ENCODE data around the gene RETREG2.

RETREG2 gene

DNA sequence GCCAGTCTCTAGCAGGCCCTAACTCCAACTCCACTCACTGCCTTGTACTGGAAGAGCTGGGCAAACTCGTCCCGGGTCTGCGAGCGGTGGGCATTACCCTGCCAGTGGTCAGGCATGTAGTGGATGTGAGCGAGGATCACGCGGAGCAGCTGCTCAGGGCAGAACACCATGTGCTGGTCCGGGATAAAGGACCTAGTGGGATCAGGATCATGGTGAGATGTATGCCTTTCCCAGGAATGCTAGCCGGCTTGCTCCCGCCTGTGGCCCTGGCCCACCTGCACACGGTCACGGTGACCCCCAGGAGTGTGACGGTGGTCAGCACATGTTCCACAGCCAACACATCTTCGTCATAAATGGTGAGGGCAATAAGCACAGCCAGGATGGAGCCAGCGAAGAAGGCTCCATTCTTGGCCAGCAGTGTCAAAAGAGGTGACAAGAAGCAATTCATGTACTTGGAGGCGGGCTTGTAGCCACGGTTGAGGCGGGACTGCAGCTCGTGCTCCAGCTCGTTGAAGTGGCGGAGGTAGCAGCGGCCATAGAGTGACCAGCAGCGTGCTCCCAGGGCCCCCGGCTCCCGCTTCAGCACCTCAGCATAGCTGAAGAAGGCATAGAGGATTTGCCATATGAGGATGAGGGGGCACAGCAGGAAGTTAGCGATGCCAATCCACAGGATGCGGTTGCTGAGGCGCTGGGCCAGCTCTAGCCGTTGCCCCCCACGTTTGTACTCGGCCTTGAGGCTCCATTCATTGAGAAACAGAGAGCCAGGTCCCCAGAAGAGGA is 45.9 kb downstream of the RETREG2 start:
- no peak overlapping the region for H3K4me3 Mint-ChIP-seq
- ATAC-seq, result no peak
- H3K27me3 Mint-ChIP-seq, result no peaks in the 10 kb centered on the region
- peaks cover 39% of the 10 kb centered on the region for H3K36me3 Mint-ChIP-seq (ENCODE audit: low read depth)
- no peak overlapping the region for H3K27ac Mint-ChIP-seq
- H3K4me1 Mint-ChIP-seq, result peaks cover 19% of the 10 kb centered on the region
- no peaks in the 10 kb centered on the region for H3K9me3 Mint-ChIP-seq
- DNase-seq, result no peak

DNA sequence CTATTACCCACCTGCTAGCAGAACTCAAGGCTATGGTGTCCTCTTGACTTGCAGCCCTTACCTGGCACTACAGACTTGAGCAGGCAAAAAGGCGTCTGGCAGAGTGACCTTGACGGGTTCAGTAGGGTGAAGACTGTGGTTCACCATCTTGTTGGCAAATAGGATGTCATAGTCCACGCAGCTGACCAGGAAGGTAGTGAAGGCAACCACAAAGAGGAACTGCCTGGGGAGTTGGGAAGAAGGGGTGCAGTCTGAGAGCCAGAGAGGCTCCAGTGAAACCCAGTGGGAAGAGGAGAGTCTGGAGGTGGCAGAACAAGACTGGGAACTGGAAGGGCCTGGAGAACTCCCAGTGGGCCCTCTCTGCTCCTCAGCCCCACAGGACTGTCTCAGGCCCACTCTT is 47.3 kb downstream of the RETREG2 start:
- DNase-seq, result no peak
- H3K4me1 Mint-ChIP-seq, result peaks cover 19% of the 10 kb centered on the region
- no peak overlapping the region for H3K27ac Mint-ChIP-seq
- H3K27me3 Mint-ChIP-seq, result no peaks in the 10 kb centered on the region
- peaks cover 39% of the 10 kb centered on the region for H3K36me3 Mint-ChIP-seq (ENCODE audit: low read depth)
- no peak for ATAC-seq
- no peaks in the 10 kb centered on the region for H3K9me3 Mint-ChIP-seq
- no peak overlapping the region for H3K4me3 Mint-ChIP-seq

DNA sequence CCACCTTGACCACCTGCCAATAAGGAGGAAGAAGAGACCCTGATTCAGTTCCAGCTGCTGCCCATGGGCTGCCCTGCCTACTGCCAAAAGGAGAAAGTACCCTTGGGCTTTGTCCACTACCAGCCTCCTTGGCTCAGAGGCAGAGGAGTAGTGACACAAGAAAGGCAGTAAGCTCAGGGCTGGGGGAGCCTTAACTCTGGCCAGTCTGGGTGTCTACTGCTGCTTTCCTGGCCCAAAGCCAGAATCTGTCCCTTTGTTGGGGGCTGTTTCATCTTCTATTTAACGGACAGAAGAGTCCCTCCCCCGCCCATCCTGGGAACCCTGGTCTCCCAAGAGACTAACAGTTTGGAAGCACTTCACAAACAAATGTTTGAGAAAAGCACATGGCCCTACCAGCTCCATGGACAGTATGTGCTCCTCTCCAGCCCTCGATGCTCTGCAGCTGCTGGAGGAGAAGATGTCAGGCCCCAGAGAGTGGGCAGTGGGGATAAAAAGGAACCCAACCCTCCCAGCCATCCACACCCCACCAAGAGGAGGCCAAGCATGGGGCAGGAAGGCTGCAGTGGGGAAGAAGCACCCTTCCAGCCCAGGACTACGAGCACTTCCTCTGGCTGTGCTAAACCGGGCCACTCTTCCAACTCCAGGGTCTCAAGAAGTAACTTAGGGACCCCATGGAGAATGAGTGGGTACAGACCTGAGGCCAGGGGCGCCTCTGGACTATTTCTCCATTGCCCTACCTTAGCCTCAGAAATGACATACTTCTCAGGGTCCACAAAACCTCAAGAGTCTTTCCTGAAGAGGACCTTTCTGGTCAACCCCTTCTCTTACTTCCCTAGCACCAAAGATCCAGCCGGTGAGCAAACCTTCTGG is 50.2 kb downstream of the RETREG2 start:
- Mint-ChIP-seq H3K4me1 (peaks cover 38% of the 10 kb centered on the region), H3K27ac (peak overlapping the region; percentile 59), H3K4me3 (peak overlapping the region; percentile 100), H3K27me3 (no peaks in the 10 kb centered on the region), H3K9me3 (no peaks in the 10 kb centered on the region), H3K36me3 (ENCODE audit: low read depth) (peaks cover 46% of the 10 kb centered on the region)
- ATAC-seq (no peak), DNase-seq (no peak)

DNA sequence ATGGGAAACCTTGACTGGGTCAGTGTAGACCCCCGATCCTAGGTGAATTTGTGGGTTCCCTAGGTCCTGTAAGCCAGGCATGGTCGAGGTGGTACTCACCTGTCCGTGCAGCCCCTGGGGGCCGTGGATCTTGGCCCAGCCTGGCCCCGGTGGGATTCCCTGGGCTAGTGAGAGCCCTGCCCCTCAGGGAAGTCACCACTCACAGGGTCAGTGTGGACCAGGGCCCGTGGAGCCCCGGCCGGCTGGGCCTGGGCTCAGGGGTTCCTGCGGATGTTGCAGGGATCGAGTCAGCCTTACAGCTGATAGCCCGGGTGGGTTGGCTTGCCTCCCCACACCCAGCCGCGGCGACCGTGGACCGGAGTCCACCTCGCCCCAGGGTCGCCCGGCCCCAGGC is 50.8 kb downstream of the RETREG2 start:
- DNase-seq, result no peak
- H3K36me3 Mint-ChIP-seq (ENCODE audit: low read depth), result peaks cover 47% of the 10 kb centered on the region
- H3K4me1 Mint-ChIP-seq, result peaks cover 39% of the 10 kb centered on the region
- peak overlapping the region; percentile 100 for H3K4me3 Mint-ChIP-seq
- no peaks in the 10 kb centered on the region for H3K9me3 Mint-ChIP-seq
- H3K27ac Mint-ChIP-seq, result peak overlapping the region; percentile 59
- no peak for ATAC-seq
- no peaks in the 10 kb centered on the region for H3K27me3 Mint-ChIP-seq

DNA sequence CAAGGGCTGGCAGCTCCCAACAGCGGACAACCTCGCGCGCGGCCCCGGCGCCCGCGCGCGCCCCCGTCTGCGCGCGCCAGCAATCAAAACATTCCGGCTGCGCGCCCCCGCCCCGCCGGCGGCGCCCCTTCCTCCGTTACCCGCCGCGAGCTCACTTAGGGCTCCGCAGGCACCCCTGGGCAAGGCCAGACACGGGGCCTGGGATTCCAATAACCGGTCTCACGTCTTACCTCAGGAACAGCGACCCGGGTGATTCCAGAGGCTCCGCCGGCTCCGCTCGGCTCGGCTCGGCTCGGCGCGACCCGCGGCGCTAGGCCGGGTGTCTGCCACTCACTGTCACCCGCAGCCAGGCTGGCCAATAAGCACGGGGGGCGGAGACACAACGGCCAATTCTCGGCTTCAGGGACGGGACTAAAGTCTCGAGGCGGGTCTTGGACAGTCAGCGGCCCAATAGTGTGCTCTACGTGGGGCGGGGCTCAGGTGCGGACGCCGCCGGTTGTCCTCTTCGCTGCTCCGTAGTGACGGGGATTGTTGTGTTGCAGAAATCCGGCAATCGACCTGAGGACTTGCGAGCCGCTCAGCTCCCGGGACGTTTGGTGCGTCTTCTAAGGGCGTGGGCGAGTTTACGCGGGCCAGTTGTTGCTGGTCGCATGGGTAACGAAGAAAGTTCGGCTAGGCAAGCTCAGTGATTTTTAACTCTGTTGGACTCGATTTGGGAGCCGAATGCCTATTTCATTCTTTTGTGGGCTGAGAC is 51.4 kb downstream of the RETREG2 start, which contains the start of the genes ANKZF1 and ATG9A:
ANKZF1 (plus strand) TSS at position 502 of the 754 bp plus-strand sequence. CDS start 452 bp downstream, outside the sequence.
ATG9A (minus strand) TSS at position 332 of the 754 bp plus-strand sequence. CDS start 1,612 bp downstream, outside the sequence.
- ATAC-seq, result peak; percentile 98
- Mint-ChIP-seq H3K27me3 (no peaks in the 10 kb centered on the region), H3K4me1 (peaks cover 41% of the 10 kb centered on the region), H3K36me3 (ENCODE audit: low read depth) (peaks cover 48% of the 10 kb centered on the region), H3K4me3 (peak within 1 kb of the TSS; percentile 100), H3K9me3 (no peaks in the 10 kb centered on the region), H3K27ac (peak within 1 kb of the TSS; percentile 100)
- DNase-seq, result peak; percentile 97

DNA sequence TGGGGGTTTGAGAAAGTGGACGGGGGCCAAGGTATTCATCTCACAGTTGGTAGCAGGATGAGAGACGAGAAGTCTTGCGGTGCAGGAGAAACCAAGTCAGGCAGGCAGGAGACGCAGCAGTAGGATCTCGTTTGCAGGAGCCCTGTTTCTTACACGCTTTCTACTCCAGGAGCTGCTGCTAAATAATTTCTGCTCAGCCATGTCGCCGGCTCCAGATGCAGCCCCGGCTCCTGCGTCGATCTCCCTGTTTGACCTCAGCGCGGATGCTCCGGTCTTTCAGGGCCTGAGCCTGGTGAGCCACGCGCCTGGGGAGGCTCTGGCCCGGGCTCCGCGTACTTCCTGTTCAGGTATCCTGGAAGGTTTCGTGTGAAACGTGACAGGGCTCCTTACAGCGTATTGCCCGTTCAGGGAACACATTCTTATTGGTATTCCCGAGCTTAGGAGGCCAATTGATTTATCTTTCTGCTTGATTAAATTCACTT is 52.0 kb downstream of the RETREG2 start:
- peaks cover 41% of the 10 kb centered on the region for H3K4me1 Mint-ChIP-seq
- H3K36me3 Mint-ChIP-seq (ENCODE audit: low read depth), result peaks cover 49% of the 10 kb centered on the region

DNA sequence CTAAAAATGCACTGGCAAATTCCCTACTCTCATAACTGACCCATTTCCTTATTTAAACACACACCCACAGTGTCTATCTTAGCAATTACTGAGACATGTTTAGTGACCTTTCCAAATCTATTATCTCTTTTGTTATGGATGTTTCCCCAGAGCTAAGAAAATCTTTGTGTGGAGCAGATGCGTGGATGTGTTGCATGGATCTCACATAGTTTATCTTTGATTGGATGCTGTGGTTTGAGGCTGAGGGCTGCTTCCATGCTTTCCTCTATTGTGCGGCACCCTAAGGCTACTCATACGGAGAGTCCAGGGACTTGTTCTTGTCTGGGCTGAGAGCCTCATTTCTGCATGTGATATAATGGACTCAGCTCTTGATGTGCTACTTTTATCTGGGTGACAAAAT is 56.3 kb downstream of the RETREG2 start:
- DNase-seq, result no peak
- Mint-ChIP-seq H3K36me3 (ENCODE audit: low read depth) (peaks cover 58% of the 10 kb centered on the region), H3K9me3 (no peaks in the 10 kb centered on the region), H3K4me3 (no peak overlapping the region), H3K27me3 (no peaks in the 10 kb centered on the region), H3K27ac (no peak overlapping the region), H3K4me1 (peaks cover 25% of the 10 kb centered on the region)
- no peak for ATAC-seq

More for the DNA sequence above, 52.0 kb downstream of the RETREG2 start:
- no peaks in the 10 kb centered on the region for H3K27me3 Mint-ChIP-seq
- no peaks in the 10 kb centered on the region for H3K9me3 Mint-ChIP-seq
- H3K27ac Mint-ChIP-seq, result peak overlapping the region; percentile 100
- peak; percentile 70 for DNase-seq
- peak overlapping the region; percentile 100 for H3K4me3 Mint-ChIP-seq
- ATAC-seq, result peak; percentile 27
